ENCODE results near the gene SUPT3H.

GRCh38 chr6:44779130-44779826 lies 598.5 kb downstream of the SUPT3H start:
- no peak for TF ChIP-seq ZNF891 (CRISPR knock-in tag; IDR thresholded peaks at IDR 0.05)
- TF ChIP-seq ZNF367 (CRISPR knock-in tag; IDR thresholded peaks at IDR 0.05; ENCODE audit: borderline replicate concordance): no peak
- TF ChIP-seq ZHX1 (CRISPR knock-in tag; IDR thresholded peaks at IDR 0.05; ENCODE audit: low read depth): no peak
- TF ChIP-seq CTCF (CRISPR knock-in tag; IDR thresholded peaks at IDR 0.05): no peak
- TF ChIP-seq ZNF407 (CRISPR knock-in tag; IDR thresholded peaks at IDR 0.05; ENCODE audit: not compliant biosample characterization): no peak
- TF ChIP-seq EZH2 (conservative IDR thresholded peaks at IDR 0.05; ENCODE audit: low read depth, low read length): no peak
- no peak for TF ChIP-seq BHLHE40 (IDR thresholded peaks at IDR 0.05; ENCODE audit: low read length)
- no peak for TF ChIP-seq U2AF1 (optimal IDR thresholded peaks at IDR 0.05; ENCODE audit: low read depth, low read length)

Measured in HepG2 (cell line).